Measurements from ENCODE around the gene NLGN4Y. TPM values are rescaled to one million over a fixed set of nuclear protein-coding genes. Genes with fewer than 3 reads are reported as not detected.

The NLGN4Y gene
- total RNA-seq, 1 experiment from 2014 or later, result 48.4 TPM

GRCh38 chrY:14818452-14818851 is 294.1 kb downstream of the NLGN4Y start (continued):
- TF ChIP-seq ATF2 (CRISPR knock-in tag; IDR thresholded peaks at IDR 0.05; ENCODE audit: borderline replicate concordance, low read depth) (no peak), RORB (CRISPR knock-in tag; IDR thresholded peaks at IDR 0.05) (no peak), OVOL2 (CRISPR knock-in tag; IDR thresholded peaks at IDR 0.05; ENCODE audit: borderline replicate concordance) (no peak), CREB1 (CRISPR knock-in tag; IDR thresholded peaks at IDR 0.05) (no peak)
- TF ChIP-seq, protein P1, sequence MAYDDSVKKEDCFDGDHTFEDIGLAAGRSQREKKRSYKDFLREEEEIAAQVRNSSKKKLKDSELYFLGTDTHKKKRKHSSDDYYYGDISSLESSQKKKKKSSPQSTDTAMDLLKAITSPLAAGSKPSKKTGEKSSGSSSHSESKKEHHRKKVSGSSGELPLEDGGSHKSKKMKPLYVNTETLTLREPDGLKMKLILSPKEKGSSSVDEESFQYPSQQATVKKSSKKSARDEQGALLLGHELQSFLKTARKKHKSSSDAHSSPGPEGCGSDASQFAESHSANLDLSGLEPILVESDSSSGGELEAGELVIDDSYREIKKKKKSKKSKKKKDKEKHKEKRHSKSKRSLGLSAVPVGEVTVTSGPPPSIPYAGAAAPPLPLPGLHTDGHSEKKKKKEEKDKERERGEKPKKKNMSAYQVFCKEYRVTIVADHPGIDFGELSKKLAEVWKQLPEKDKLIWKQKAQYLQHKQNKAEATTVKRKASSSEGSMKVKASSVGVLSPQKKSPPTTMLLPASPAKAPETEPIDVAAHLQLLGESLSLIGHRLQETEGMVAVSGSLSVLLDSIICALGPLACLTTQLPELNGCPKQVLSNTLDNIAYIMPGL (CRISPR knock-in tag; IDR thresholded peaks at IDR 0.05), result no peak
- TF ChIP-seq, protein P2, sequence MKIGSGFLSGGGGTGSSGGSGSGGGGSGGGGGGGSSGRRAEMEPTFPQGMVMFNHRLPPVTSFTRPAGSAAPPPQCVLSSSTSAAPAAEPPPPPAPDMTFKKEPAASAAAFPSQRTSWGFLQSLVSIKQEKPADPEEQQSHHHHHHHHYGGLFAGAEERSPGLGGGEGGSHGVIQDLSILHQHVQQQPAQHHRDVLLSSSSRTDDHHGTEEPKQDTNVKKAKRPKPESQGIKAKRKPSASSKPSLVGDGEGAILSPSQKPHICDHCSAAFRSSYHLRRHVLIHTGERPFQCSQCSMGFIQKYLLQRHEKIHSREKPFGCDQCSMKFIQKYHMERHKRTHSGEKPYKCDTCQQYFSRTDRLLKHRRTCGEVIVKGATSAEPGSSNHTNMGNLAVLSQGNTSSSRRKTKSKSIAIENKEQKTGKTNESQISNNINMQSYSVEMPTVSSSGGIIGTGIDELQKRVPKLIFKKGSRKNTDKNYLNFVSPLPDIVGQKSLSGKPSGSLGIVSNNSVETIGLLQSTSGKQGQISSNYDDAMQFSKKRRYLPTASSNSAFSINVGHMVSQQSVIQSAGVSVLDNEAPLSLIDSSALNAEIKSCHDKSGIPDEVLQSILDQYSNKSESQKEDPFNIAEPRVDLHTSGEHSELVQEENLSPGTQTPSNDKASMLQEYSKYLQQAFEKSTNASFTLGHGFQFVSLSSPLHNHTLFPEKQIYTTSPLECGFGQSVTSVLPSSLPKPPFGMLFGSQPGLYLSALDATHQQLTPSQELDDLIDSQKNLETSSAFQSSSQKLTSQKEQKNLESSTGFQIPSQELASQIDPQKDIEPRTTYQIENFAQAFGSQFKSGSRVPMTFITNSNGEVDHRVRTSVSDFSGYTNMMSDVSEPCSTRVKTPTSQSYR (CRISPR knock-in tag; IDR thresholded peaks at IDR 0.05), result no peak

GRCh38 chrY:14822201-14822600 is 297.9 kb downstream of the NLGN4Y start:
- CTCF ChIA-PET, result no interaction called here
- Mint-ChIP-seq H3K36me3 (peaks cover 4% of the 10 kb centered on the region; the same call in 1 of the 2 replicates), H3K27ac (no peak overlapping the region)

GRCh38 chrY:14822906-14823305 is 298.6 kb downstream of the NLGN4Y start:
- no peak for DNase-seq (ENCODE audit: low spot score)
- POLR2A ChIA-PET, result no interaction called here
- CTCF ChIA-PET, result no interaction called here
- no peak for ATAC-seq
- no peak overlapping the region for H3K27ac Mint-ChIP-seq
- no peaks in the 10 kb centered on the region for H3K27me3 Mint-ChIP-seq (ENCODE audit: low read depth)
- peaks cover 4% of the 10 kb centered on the region; the same call in 1 of the 2 replicates for H3K36me3 Mint-ChIP-seq
- H3K9me3 Mint-ChIP-seq, result no peaks in the 10 kb centered on the region
- no peak overlapping the region for H3K4me3 Mint-ChIP-seq
- peaks cover 7% of the 10 kb centered on the region for H3K4me1 Mint-ChIP-seq
- TF ChIP-seq E2F5 (CRISPR knock-in tag; IDR thresholded peaks at IDR 0.05) (no peak), CBFB (CRISPR knock-in tag; IDR thresholded peaks at IDR 0.05; ENCODE audit: low read depth) (no peak), PRRX2 (CRISPR knock-in tag; IDR thresholded peaks at IDR 0.05) (no peak), TP53 (CRISPR knock-in tag; IDR thresholded peaks at IDR 0.05) (no peak), ZNF416 (CRISPR knock-in tag; IDR thresholded peaks at IDR 0.05) (no peak)
- TF ChIP-seq, protein P3, sequence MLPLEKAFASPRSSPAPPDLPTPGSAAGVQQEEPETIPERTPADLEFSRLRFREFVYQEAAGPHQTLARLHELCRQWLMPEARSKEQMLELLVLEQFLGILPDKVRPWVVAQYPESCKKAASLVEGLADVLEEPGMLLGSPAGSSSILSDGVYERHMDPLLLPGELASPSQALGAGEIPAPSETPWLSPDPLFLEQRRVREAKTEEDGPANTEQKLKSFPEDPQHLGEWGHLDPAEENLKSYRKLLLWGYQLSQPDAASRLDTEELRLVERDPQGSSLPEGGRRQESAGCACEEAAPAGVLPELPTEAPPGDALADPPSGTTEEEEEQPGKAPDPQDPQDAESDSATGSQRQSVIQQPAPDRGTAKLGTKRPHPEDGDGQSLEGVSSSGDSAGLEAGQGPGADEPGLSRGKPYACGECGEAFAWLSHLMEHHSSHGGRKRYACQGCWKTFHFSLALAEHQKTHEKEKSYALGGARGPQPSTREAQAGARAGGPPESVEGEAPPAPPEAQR (CRISPR knock-in tag; IDR thresholded peaks at IDR 0.05), result no peak
- TF ChIP-seq, protein P4, sequence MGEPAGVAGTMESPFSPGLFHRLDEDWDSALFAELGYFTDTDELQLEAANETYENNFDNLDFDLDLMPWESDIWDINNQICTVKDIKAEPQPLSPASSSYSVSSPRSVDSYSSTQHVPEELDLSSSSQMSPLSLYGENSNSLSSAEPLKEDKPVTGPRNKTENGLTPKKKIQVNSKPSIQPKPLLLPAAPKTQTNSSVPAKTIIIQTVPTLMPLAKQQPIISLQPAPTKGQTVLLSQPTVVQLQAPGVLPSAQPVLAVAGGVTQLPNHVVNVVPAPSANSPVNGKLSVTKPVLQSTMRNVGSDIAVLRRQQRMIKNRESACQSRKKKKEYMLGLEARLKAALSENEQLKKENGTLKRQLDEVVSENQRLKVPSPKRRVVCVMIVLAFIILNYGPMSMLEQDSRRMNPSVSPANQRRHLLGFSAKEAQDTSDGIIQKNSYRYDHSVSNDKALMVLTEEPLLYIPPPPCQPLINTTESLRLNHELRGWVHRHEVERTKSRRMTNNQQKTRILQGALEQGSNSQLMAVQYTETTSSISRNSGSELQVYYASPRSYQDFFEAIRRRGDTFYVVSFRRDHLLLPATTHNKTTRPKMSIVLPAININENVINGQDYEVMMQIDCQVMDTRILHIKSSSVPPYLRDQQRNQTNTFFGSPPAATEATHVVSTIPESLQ (CRISPR knock-in tag; IDR thresholded peaks at IDR 0.05), result no peak

More at GRCh38 chrY:14822201-14822600, 297.9 kb downstream of the NLGN4Y start:
- TF ChIP-seq PRDM15 (CRISPR knock-in tag; IDR thresholded peaks at IDR 0.05) (no peak), TP53 (CRISPR knock-in tag; IDR thresholded peaks at IDR 0.05) (no peak), GRHL2 (CRISPR knock-in tag; IDR thresholded peaks at IDR 0.05; ENCODE audit: insufficient replicate concordance, severe bottlenecking) (no peak), PRRX2 (CRISPR knock-in tag; IDR thresholded peaks at IDR 0.05) (no peak), ZNF317 (CRISPR knock-in tag; IDR thresholded peaks at IDR 0.05; ENCODE audit: borderline replicate concordance, low read depth) (no peak)
- H3K9me3 Mint-ChIP-seq, result no peaks in the 10 kb centered on the region
- no peak overlapping the region for H3K4me3 Mint-ChIP-seq
- POLR2A ChIA-PET, result no interaction called here
- peaks cover 7% of the 10 kb centered on the region for H3K4me1 Mint-ChIP-seq
- no peak for DNase-seq (ENCODE audit: low spot score)
- H3K27me3 Mint-ChIP-seq (ENCODE audit: low read depth), result no peaks in the 10 kb centered on the region
- no peak for ATAC-seq
